ENCODE measurements around the gene COA1.
A peak's percentile ranks its signal among the peaks of the same experiment; 100 is the strongest.
"Not testable (repeated sequence)": the region's sequence is repeated elsewhere in the genome, so short reads cannot be mapped to it uniquely, and the experiment has no call there.

COA1 gene

GRCh38 chr7:43625453-43625852 lies 103.9 kb downstream of the COA1 start:
- no peak for DNase-seq

GRCh38 chr7:43624156-43624555 lies 105.2 kb downstream of the COA1 start:
- DNase-seq, result no peak

- DNase-seq, result no peak
Measured at GRCh38 chr7:43621729-43622448, 107.4 kb downstream of the COA1 start.

- no peak for DNase-seq
Measured at GRCh38 chr7:43619213-43620012, 109.9 kb downstream of the COA1 start.

GRCh38 chr7:43618073-43618472 lies 111.2 kb downstream of the COA1 start:
- DNase-seq, result no peak

- DNase-seq, result no peak
Measured at GRCh38 chr7:43616977-43617376, 112.3 kb downstream of the COA1 start.

- no peak for DNase-seq
Measured at GRCh38 chr7:43615558-43616145, 113.7 kb downstream of the COA1 start.

- no peak for DNase-seq
Measured at GRCh38 chr7:43612599-43613589, 116.4 kb downstream of the COA1 start.

- no peak for DNase-seq
Measured at GRCh38 chr7:43612128-43612527, 117.2 kb downstream of the COA1 start.

- no peak for DNase-seq
Measured at GRCh38 chr7:43609097-43609496, 120.2 kb downstream of the COA1 start.

GRCh38 chr7:43604251-43604650 lies 125.1 kb downstream of the COA1 start:
- DNase-seq, result no peak

- no peak for DNase-seq
Measured at GRCh38 chr7:43602256-43602655, 127.1 kb downstream of the COA1 start.

GRCh38 chr7:43600056-43600455 lies 129.3 kb downstream of the COA1 start:
- no peak for DNase-seq

- DNase-seq, result not testable (repeated sequence)
Measured at GRCh38 chr7:43596426-43596825, 132.9 kb downstream of the COA1 start.

- no peak for DNase-seq
Measured at GRCh38 chr7:43594020-43594419, 135.3 kb downstream of the COA1 start.

GRCh38 chr7:43593010-43593409 lies 136.3 kb downstream of the COA1 start:
- peak; percentile 43 for DNase-seq

- DNase-seq, result no peak
Measured at GRCh38 chr7:43592326-43592725, 137.0 kb downstream of the COA1 start.

GRCh38 chr7:43591558-43592180 lies 137.7 kb downstream of the COA1 start:
- DNase-seq, result no peak

- peak; percentile 39 for DNase-seq
Measured at GRCh38 chr7:43590862-43591557, 138.3 kb downstream of the COA1 start.

GRCh38 chr7:43589728-43590127 lies 139.6 kb downstream of the COA1 start:
- DNase-seq, result no peak

Measured in inflammatory macrophage treated with lipopolysaccharide for 4 hours (primary cell).